Astrocyte (in vitro differentiated cells and primary cell): ENCODE data around the gene ZDHHC20. TPM values are rescaled to one million over a fixed set of nuclear protein-coding genes. Genes with fewer than 3 reads are reported as not detected.

Experiments
- DNase-seq: peaks from one replicate; pipeline ENCODE4 v3.0.0-alpha.2; 2010; ENCODE audit warnings: low read depth
- FAIRE-seq: peaks from 2 replicates; lab custom pipeline; 2011; peaks lifted over from hg19 to GRCh38; lab: Jason Lieb, UNC
- H2AFZ ChIP-seq: 2 replicates; pipeline ENCODE4 v1.6.0; 2012; ENCODE audit warnings: low read depth, low read length, inconsistent platforms
- H3K27ac ChIP-seq: 2 replicates; pipeline ENCODE4 v1.5.1; 2011; ENCODE audit warnings: low read depth, low read length, inconsistent platforms
- H3K27me3 ChIP-seq: 2 replicates; pipeline ENCODE4 v1.6.0; 2011; ENCODE audit warnings: low read length, inconsistent platforms; ENCODE audit not compliant: insufficient read depth
- H3K36me3 ChIP-seq: 2 replicates; pipeline ENCODE4 v1.5.1; 2011; ENCODE audit warnings: low read length, inconsistent platforms; ENCODE audit not compliant: insufficient read depth
- H3K4me1 ChIP-seq: 2 replicates; pipeline ENCODE4 v1.5.1; 2011; ENCODE audit warnings: low read length, inconsistent platforms; ENCODE audit not compliant: insufficient read depth
- H3K4me2 ChIP-seq: 2 replicates; pipeline ENCODE4 v1.6.0; 2012; ENCODE audit warnings: low read length, inconsistent platforms
- H3K4me3 ChIP-seq: 2 replicates; pipeline ENCODE4 v1.5.1; 2011; ENCODE audit warnings: low read depth, mild to moderate bottlenecking, low read length, inconsistent platforms; ENCODE audit not compliant: insufficient read depth
- H3K79me2 ChIP-seq: 2 replicates; pipeline ENCODE4 v1.6.0; 2012; ENCODE audit warnings: mild to moderate bottlenecking, low read length, inconsistent platforms; ENCODE audit not compliant: insufficient read depth
- H3K9ac ChIP-seq: 2 replicates; pipeline ENCODE4 v1.6.0; 2012; ENCODE audit warnings: mild to moderate bottlenecking, low read length, inconsistent platforms
- H3K9me3 ChIP-seq: 2 replicates; pipeline ENCODE4 v1.5.1; 2012; ENCODE audit warnings: low read depth, mild to moderate bottlenecking, low read length, inconsistent platforms; ENCODE audit not compliant: insufficient read depth
- H4K20me1 ChIP-seq: 2 replicates; pipeline ENCODE4 v1.6.0; 2012; ENCODE audit warnings: low read length, inconsistent platforms; ENCODE audit not compliant: insufficient read depth
- H3K27ac Mint-ChIP-seq: one replicate; pipeline ENCODE4 v1.8.0; 2021; ENCODE audit warnings: mild to moderate bottlenecking, mixed read lengths; ENCODE audit not compliant: unreplicated experiment
- H3K27me3 Mint-ChIP-seq: one replicate; pipeline ENCODE4 v1.8.0; 2021; ENCODE audit warnings: low read depth, mixed read lengths; ENCODE audit not compliant: unreplicated experiment
- H3K36me3 Mint-ChIP-seq: one replicate; pipeline ENCODE4 v1.8.0; 2021; ENCODE audit warnings: low read depth, mixed read lengths; ENCODE audit not compliant: unreplicated experiment
- H3K4me1 Mint-ChIP-seq: one replicate; pipeline ENCODE4 v1.8.0; 2021; ENCODE audit warnings: low read depth, mixed read lengths; ENCODE audit not compliant: unreplicated experiment
- H3K4me3 Mint-ChIP-seq: one replicate; pipeline ENCODE4 v1.8.0; 2021; ENCODE audit warnings: mild to moderate bottlenecking, moderate library complexity, mixed read lengths; ENCODE audit not compliant: unreplicated experiment
- H3K9me3 Mint-ChIP-seq: one replicate; pipeline ENCODE4 v1.8.0; 2021; ENCODE audit warnings: mild to moderate bottlenecking, mixed read lengths; ENCODE audit not compliant: unreplicated experiment
- CTCF ChIP-seq: IDR thresholded peaks from 2 replicates; pipeline ENCODE4 v1.5.1; 2011; ENCODE audit warnings: low read depth, mild to moderate bottlenecking, inconsistent platforms, low read length, moderate library complexity; ENCODE audit not compliant: insufficient read depth
- EZH2 ChIP-seq: IDR thresholded peaks from 2 replicates; pipeline ENCODE4 v1.6.1; 2012; ENCODE audit warnings: mild to moderate bottlenecking, low read length, inconsistent platforms; ENCODE audit not compliant: insufficient read depth
- total RNA-seq: library from RNA; stranded (reverse); gene quantifications from 2 replicates; pipeline ENCODE4 v1.2.1, GENCODE V29; 2021

Gene ZDHHC20
- total RNA-seq, 1 donor from 2014 or later: 64.3 TPM

DNA sequence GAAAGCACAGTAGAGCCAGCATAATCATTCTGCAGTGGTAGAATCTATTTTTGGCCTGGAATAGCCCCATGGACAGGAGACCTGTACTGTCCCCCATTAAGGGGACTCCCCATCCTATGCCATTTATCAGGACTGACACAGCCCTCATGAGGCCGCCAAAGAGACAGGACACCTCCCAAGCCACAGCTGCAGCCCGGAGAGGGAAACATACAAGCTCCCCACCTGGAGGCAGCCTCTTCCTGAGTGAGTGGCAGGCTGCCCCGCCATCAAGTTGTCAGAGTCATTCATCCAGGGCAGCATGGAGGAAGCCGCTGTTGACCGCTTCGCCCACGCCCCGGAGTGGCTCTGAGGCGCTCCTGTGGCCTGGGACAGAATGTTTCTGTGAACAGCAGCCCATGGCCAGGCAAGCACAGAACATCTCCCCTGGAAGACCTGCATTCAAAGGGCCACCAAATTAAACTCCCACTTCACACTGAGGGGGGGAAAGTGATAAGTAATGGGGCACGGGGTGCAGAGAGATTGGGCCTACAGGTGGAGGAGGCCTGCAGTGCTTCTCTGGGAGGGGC, 111.3 kb downstream of the ZDHHC20 start:
- H3K36me3 Mint-ChIP-seq: no peaks in the 10 kb centered on the region
- no peaks in the 10 kb centered on the region for H3K79me2 ChIP-seq

DNA sequence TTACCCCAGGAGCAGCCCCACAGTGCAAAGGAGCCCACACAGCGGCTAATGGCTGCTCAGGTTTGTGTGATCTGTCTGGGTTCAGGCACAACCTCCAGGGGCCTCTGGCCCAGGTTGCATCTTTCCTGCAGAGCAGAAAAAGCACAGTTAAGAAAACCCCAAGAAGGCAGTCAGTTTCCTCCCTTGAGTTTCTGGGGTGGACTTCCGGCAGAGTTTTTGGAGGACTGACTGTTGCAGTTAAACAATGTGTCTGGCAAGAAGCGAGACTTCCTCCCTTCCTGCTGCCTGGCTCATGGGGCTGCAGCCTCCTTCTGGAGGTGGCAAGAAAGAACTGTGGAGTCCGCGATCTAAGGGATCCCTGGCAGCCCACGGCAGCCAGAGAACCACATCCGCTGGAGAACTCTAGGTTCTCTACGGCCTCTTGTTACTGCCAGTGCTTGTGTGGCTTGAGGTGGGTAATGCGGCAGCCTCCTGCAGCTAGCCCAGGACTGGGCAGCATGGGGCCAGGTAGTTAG, 114.4 kb downstream of the ZDHHC20 start:
- H3K4me1 ChIP-seq: no peaks in the 10 kb centered on the region
- no peak overlapping the region for H3K9ac ChIP-seq
- Mint-ChIP-seq H3K36me3 (no peaks in the 10 kb centered on the region), H3K4me3 (no peak overlapping the region), H3K27ac (no peak overlapping the region), H3K4me1 (no peaks in the 10 kb centered on the region), H3K27me3 (peaks cover 12% of the 10 kb centered on the region), H3K9me3 (no peaks in the 10 kb centered on the region)
- DNase-seq: no peak
- H4K20me1 ChIP-seq: no peaks in the 10 kb centered on the region
- TF ChIP-seq EZH2 (no peak), CTCF (no peak)
- no peak for FAIRE-seq
- H3K79me2 ChIP-seq: no peaks in the 10 kb centered on the region
- H3K9me3 ChIP-seq: no peaks in the 10 kb centered on the region
- no peaks in the 10 kb centered on the region for H3K36me3 ChIP-seq
- H3K4me2 ChIP-seq: no peak overlapping the region
- no peak overlapping the region for H3K4me3 ChIP-seq
- H3K27me3 ChIP-seq: no peaks in the 10 kb centered on the region
- H2AFZ ChIP-seq: no peak overlapping the region
- H3K27ac ChIP-seq: no peak overlapping the region

More for the DNA sequence above, 111.3 kb downstream of the ZDHHC20 start:
- Mint-ChIP-seq H3K27ac (no peak overlapping the region), H3K27me3 (peaks cover 14% of the 10 kb centered on the region), H3K9me3 (no peaks in the 10 kb centered on the region), H3K4me3 (no peak overlapping the region), H3K4me1 (no peaks in the 10 kb centered on the region)
- Histone ChIP-seq H3K9ac (no peak overlapping the region), H3K9me3 (no peaks in the 10 kb centered on the region), H3K4me2 (no peak overlapping the region), H3K27ac (no peak overlapping the region), H3K36me3 (no peaks in the 10 kb centered on the region), H3K27me3 (no peaks in the 10 kb centered on the region), H4K20me1 (no peaks in the 10 kb centered on the region), H3K4me1 (no peaks in the 10 kb centered on the region), H2AFZ (no peak overlapping the region), H3K4me3 (no peak overlapping the region)
- DNase-seq (no peak), FAIRE-seq (no peak)
- TF ChIP-seq EZH2: no peak
- no peak for TF ChIP-seq CTCF

- no peaks in the 10 kb centered on the region for H3K9me3 Mint-ChIP-seq
- H3K27me3 Mint-ChIP-seq: peaks cover 20% of the 10 kb centered on the region
- H3K4me3 ChIP-seq: no peak overlapping the region
- H3K4me3 Mint-ChIP-seq: no peak overlapping the region
- H3K27ac Mint-ChIP-seq: no peak overlapping the region
- H3K9me3 ChIP-seq: no peaks in the 10 kb centered on the region
- no peaks in the 10 kb centered on the region for H3K79me2 ChIP-seq
- no peaks in the 10 kb centered on the region for H3K4me1 ChIP-seq
- peaks cover 1% of the 10 kb centered on the region for H3K4me1 Mint-ChIP-seq
- no peak overlapping the region for H3K4me2 ChIP-seq
- no peaks in the 10 kb centered on the region for H4K20me1 ChIP-seq
- no peaks in the 10 kb centered on the region for H3K27me3 ChIP-seq
- no peak overlapping the region for H3K27ac ChIP-seq
- H3K36me3 ChIP-seq: no peaks in the 10 kb centered on the region
- no peak overlapping the region for H2AFZ ChIP-seq
- no peak for TF ChIP-seq CTCF
- TF ChIP-seq EZH2: no peak
- DNase-seq (no peak), FAIRE-seq (no peak)
- no peaks in the 10 kb centered on the region for H3K36me3 Mint-ChIP-seq
- H3K9ac ChIP-seq: no peak overlapping the region
These were observed 115.4 kb downstream of the ZDHHC20 start for GRCh38 chr13:21343659-21344058.
